Measurements from ENCODE around the gene NPHP4.

NPHP4 gene

GRCh38 chr1:5858246-5858645 is 134.0 kb downstream of the NPHP4 start:
- Histone ChIP-seq H3K4me1 (ENCODE audit: control insufficient read depth, low read length) (no peaks in the 10 kb centered on the region), H3K4me2 (ENCODE audit: low read length) (no peak overlapping the region), H4K20me1 (ENCODE audit: control insufficient read depth, insufficient read depth, low read depth, low read length) (no peaks in the 10 kb centered on the region), H3K36me3 (ENCODE audit: control insufficient read depth, low read length) (no peaks in the 10 kb centered on the region), H3K9me2 (replicated peaks; ENCODE audit: control insufficient read depth, low read length) (no peaks in the 10 kb centered on the region), H3K9me3 (ENCODE audit: control insufficient read depth, insufficient read depth, low read length) (no peaks in the 10 kb centered on the region; the same call in 1 of the 2 replicates), H3F3A (ENCODE audit: control insufficient read depth, insufficient read depth) (no peaks in the 10 kb centered on the region), H3K27me3 (ENCODE audit: control insufficient read depth, low read length) (no peaks in the 10 kb centered on the region), H3K4me3 (ENCODE audit: low read length) (no peak overlapping the region), H3K27ac (ENCODE audit: low read depth, low read length) (no peak overlapping the region), H3K79me2 (ENCODE audit: control insufficient read depth, low read length) (no peaks in the 10 kb centered on the region)
- no peak for TF ChIP-seq EZH2phosphoT487 (IDR thresholded peaks at IDR 0.05; ENCODE audit: borderline replicate concordance, low read length)
- TF ChIP-seq CTCF (IDR thresholded peaks at IDR 0.05; ENCODE audit: low read depth, low read length, poor library complexity, severe bottlenecking) = no peak

GRCh38 chr1:5857508-5858090 is 134.6 kb downstream of the NPHP4 start:
- Histone ChIP-seq H3K4me3 (ENCODE audit: low read length) (no peak overlapping the region), H3K27ac (ENCODE audit: low read depth, low read length) (no peak overlapping the region), H3K4me2 (ENCODE audit: low read length) (no peak overlapping the region), H3F3A (ENCODE audit: control insufficient read depth, insufficient read depth) (no peaks in the 10 kb centered on the region), H4K20me1 (ENCODE audit: control insufficient read depth, insufficient read depth, low read depth, low read length) (no peaks in the 10 kb centered on the region), H3K27me3 (ENCODE audit: control insufficient read depth, low read length) (no peaks in the 10 kb centered on the region), H3K9me3 (ENCODE audit: control insufficient read depth, insufficient read depth, low read length) (no peaks in the 10 kb centered on the region; the same call in 1 of the 2 replicates), H3K36me3 (ENCODE audit: control insufficient read depth, low read length) (no peaks in the 10 kb centered on the region), H3K9me2 (replicated peaks; ENCODE audit: control insufficient read depth, low read length) (no peaks in the 10 kb centered on the region), H3K79me2 (ENCODE audit: control insufficient read depth, low read length) (no peaks in the 10 kb centered on the region), H3K4me1 (ENCODE audit: control insufficient read depth, low read length) (no peaks in the 10 kb centered on the region)
- TF ChIP-seq EZH2phosphoT487 (IDR thresholded peaks at IDR 0.05; ENCODE audit: borderline replicate concordance, low read length) (no peak), CTCF (IDR thresholded peaks at IDR 0.05; ENCODE audit: low read depth, low read length, poor library complexity, severe bottlenecking) (no peak)

- Histone ChIP-seq H3K4me3 (ENCODE audit: low read length) (no peak overlapping the region), H3K27me3 (ENCODE audit: control insufficient read depth, low read length) (no peaks in the 10 kb centered on the region), H3K9me2 (replicated peaks; ENCODE audit: control insufficient read depth, low read length) (no peaks in the 10 kb centered on the region), H3K79me2 (ENCODE audit: control insufficient read depth, low read length) (no peaks in the 10 kb centered on the region), H3K36me3 (ENCODE audit: control insufficient read depth, low read length) (no peaks in the 10 kb centered on the region), H4K20me1 (ENCODE audit: control insufficient read depth, insufficient read depth, low read depth, low read length) (no peaks in the 10 kb centered on the region), H3K4me1 (ENCODE audit: control insufficient read depth, low read length) (no peaks in the 10 kb centered on the region), H3F3A (ENCODE audit: control insufficient read depth, insufficient read depth) (no peaks in the 10 kb centered on the region), H3K4me2 (ENCODE audit: low read length) (no peak overlapping the region), H3K27ac (ENCODE audit: low read depth, low read length) (no peak overlapping the region), H3K9me3 (ENCODE audit: control insufficient read depth, insufficient read depth, low read length) (no peaks in the 10 kb centered on the region; the same call in 1 of the 2 replicates)
- TF ChIP-seq EZH2phosphoT487 (IDR thresholded peaks at IDR 0.05; ENCODE audit: borderline replicate concordance, low read length) (no peak), CTCF (IDR thresholded peaks at IDR 0.05; ENCODE audit: low read depth, low read length, poor library complexity, severe bottlenecking) (no peak)
Measured at GRCh38 chr1:5857011-5857410, 135.2 kb downstream of the NPHP4 start.
